Measurements from ENCODE around the gene HSPA14.
"Not testable (repeated sequence)": the region's sequence is repeated elsewhere in the genome, so short reads cannot be mapped to it uniquely, and the experiment has no call there.

GRCh38 chr10:14907591-14907990 lies 69.5 kb downstream of the HSPA14 start:
- not testable (repeated sequence) for TF ChIP-seq POLR2A, TAF1, POLR2AphosphoS5, SPI1 (IDR thresholded peaks at IDR 0.05; ENCODE audit: low read depth, low read length)

All from GM12891 (cell line).